OCI-LY1 (cell line): ENCODE results near the gene CD109.

Experiments used
- CTCF ChIP-seq: fragments of 200-600 bp; sonication (generic), shearing (Covaris generic); IDR thresholded peaks from 2 replicates; pipeline ENCODE4 v1.5.1; 2017; ENCODE audit warnings: mild to moderate bottlenecking, antibody characterized with exemption, low read length, moderate library complexity, mixed read lengths
- EZH2 ChIP-seq: fragments of 200-600 bp; sonication (generic), shearing (Covaris generic); IDR thresholded peaks from 2 replicates; pipeline ENCODE4 v1.8.0; 2017; ENCODE audit warnings: borderline replicate concordance, mixed run types, mild to moderate bottlenecking, antibody characterized with exemption, low read length, moderate library complexity, mixed read lengths

- TF ChIP-seq CTCF (no peak), EZH2 (no peak)
Observed at GRCh38 chr6:73811706-73812105, 115.7 kb downstream of the CD109 start.
